Right renal pelvis (tissue), 4 donors: ENCODE measurements around the gene VEZF1. TPM values are rescaled to one million over a fixed set of nuclear protein-coding genes. Genes with fewer than 3 reads are reported as not detected.
"Not testable (repeated sequence)": the region's sequence is repeated elsewhere in the genome, so short reads cannot be mapped to it uniquely, and the experiment has no call there.

Experiments
- DNase-seq, 4 donors: peaks; one replicate each; pipeline ENCODE4 v3.0.0-alpha.2; 2013; ENCODE audit warnings: low read depth in 4 of 4, low spot score in 3 of 4, missing footprints in 1 of 4
- polyA plus RNA-seq, 4 donors: library from polyadenylated mRNA; unstranded; fragments of 120-200 nt; gene quantifications; one replicate each; pipeline ENCODE4 v1.2.1, GENCODE V29; 2013; ENCODE audit not compliant: insufficient read length in 4 of 4

Gene VEZF1
- polyA plus RNA-seq, 4 donors = 95.9 to 119 (median 115) TPM

GRCh38 chr17:57976594-57976993, 11.5 kb downstream of the VEZF1 start:
- DNase-seq = no peak

GRCh38 chr17:57975044-57975443, 13.0 kb downstream of the VEZF1 start:
- DNase-seq = no peak

GRCh38 chr17:57974053-57974824, 13.8 kb downstream of the VEZF1 start:
- DNase-seq = not testable (repeated sequence)

- no peak for DNase-seq
Measured at GRCh38 chr17:57972151-57972550, 15.9 kb downstream of the VEZF1 start.

GRCh38 chr17:57971572-57971971, 16.5 kb downstream of the VEZF1 start:
- DNase-seq = no peak

GRCh38 chr17:57970710-57971109, 17.3 kb downstream of the VEZF1 start:
- DNase-seq = no peak

- DNase-seq = no peak
Measured at GRCh38 chr17:57968456-57968855, 19.6 kb downstream of the VEZF1 start.

- no peak for DNase-seq
Measured at GRCh38 chr17:57966875-57967274, 21.2 kb downstream of the VEZF1 start.

- no peak for DNase-seq
Measured at GRCh38 chr17:57966246-57966645, 21.8 kb downstream of the VEZF1 start.

GRCh38 chr17:57965521-57966160, 22.4 kb downstream of the VEZF1 start:
- DNase-seq = no peak

- DNase-seq = no peak
Measured at GRCh38 chr17:57963149-57963511, 24.9 kb downstream of the VEZF1 start.

- DNase-seq = no peak
Measured at GRCh38 chr17:57962279-57963148, 25.5 kb downstream of the VEZF1 start.

GRCh38 chr17:57959929-57960328, 28.1 kb downstream of the VEZF1 start:
- no peak for DNase-seq

GRCh38 chr17:57958391-57958790, 29.7 kb downstream of the VEZF1 start:
- DNase-seq = not testable (repeated sequence)

GRCh38 chr17:57957886-57958285, 30.2 kb downstream of the VEZF1 start:
- no peak for DNase-seq

- DNase-seq = no peak
Measured at GRCh38 chr17:57957120-57957850, 30.8 kb downstream of the VEZF1 start.

GRCh38 chr17:57956291-57957119, 31.5 kb downstream of the VEZF1 start:
- no peak for DNase-seq

- no peak for DNase-seq
Measured at GRCh38 chr17:57955183-57955931, 32.7 kb downstream of the VEZF1 start, which contains the start of gene CUEDC1. Gene CUEDC1, minus strand, starts transcription at chr17:57955412. Its CDS starts 69,848 bp downstream, at chr17:57885564.
